LNCaP clone FGC (cell line): ENCODE data around the gene LCK.

Experiments used
- DNase-seq: peaks from one replicate; pipeline ENCODE4 v3.0.0-alpha.2; 2011; ENCODE audit warnings: low read depth
- H3K4me3 ChIP-seq: 2 replicates; pipeline ENCODE4 v1.5.1; 2011; ENCODE audit warnings: mild to moderate bottlenecking, low read depth, low read length, control low read depth
- CTCF ChIP-seq: IDR thresholded peaks from 2 replicates; pipeline ENCODE4 v1.5.1; 2012; ENCODE audit warnings: mild to moderate bottlenecking; ENCODE audit not compliant: control insufficient read depth, insufficient read depth; ENCODE audit errors: extremely low read depth

The LCK gene

GRCh38 chr1:32266921-32267591 is 16.0 kb downstream of the LCK start:
- H3K4me3 ChIP-seq, result no peak overlapping the region
- TF ChIP-seq CTCF, result no peak
- DNase-seq, result no peak

GRCh38 chr1:32269744-32270143 is 18.7 kb downstream of the LCK start:
- no peak overlapping the region for H3K4me3 ChIP-seq
- TF ChIP-seq CTCF, result no peak
- DNase-seq, result no peak

- DNase-seq, result no peak
- H3K4me3 ChIP-seq, result no peak overlapping the region
- no peak for TF ChIP-seq CTCF
These were observed 21.7 kb downstream of the LCK start for GRCh38 chr1:32272557-32273390.

- TF ChIP-seq CTCF, result no peak
- no peak for DNase-seq
- H3K4me3 ChIP-seq, result no peak overlapping the region
These were observed 22.5 kb downstream of the LCK start for GRCh38 chr1:32273391-32274208.

- no peak for DNase-seq
- no peak overlapping the region for H3K4me3 ChIP-seq
These were observed 23.7 kb downstream of the LCK start for GRCh38 chr1:32274646-32275340.

More at GRCh38 chr1:32274646-32275340, 23.7 kb downstream of the LCK start:
- TF ChIP-seq CTCF, result no peak
